AML-193 (cell line): ENCODE measurements around the gene LINGO3.
A peak's percentile ranks its signal among the peaks of the same experiment; 100 is the strongest.

Experiments
- DNase-seq, 2 experiments: peaks; one replicate each; lab custom pipeline; 2025; lab: John Stamatoyannopoulos, UW

LINGO3 gene

GRCh38 chr19:2261438-2262172, 46.3 kb downstream of the LINGO3 start:
- peak in 1 of 2 experiments; percentile 14 for DNase-seq

- DNase-seq, result no peak
Observed at GRCh38 chr19:2260341-2260805, 47.6 kb downstream of the LINGO3 start.

- no peak for DNase-seq
Observed at GRCh38 chr19:2259336-2259735, 48.6 kb downstream of the LINGO3 start.
